ENCODE results near the gene DOK6.

The DOK6 gene

GRCh38 chr18:69697689-69698088, 297.0 kb downstream of the DOK6 start:
- TF ChIP-seq CTCF (IDR thresholded peaks at IDR 0.05; ENCODE audit: borderline replicate concordance, control extremely low read depth, extremely low read depth, insufficient read depth, missing control alignments), result no peak
- no peak for DNase-seq (ENCODE audit: low spot score)
- in situ Hi-C loops (cut with MboI; ENCODE audit: low sequenced_read_pairs, unreplicated experiment), result no loop called here

GRCh38 chr18:69701305-69701704, 300.6 kb downstream of the DOK6 start:
- TF ChIP-seq CTCF (IDR thresholded peaks at IDR 0.05; ENCODE audit: borderline replicate concordance, control extremely low read depth, extremely low read depth, insufficient read depth, missing control alignments), result no peak
- no peak for DNase-seq (ENCODE audit: low spot score)
- in situ Hi-C loops (cut with MboI; ENCODE audit: low sequenced_read_pairs, unreplicated experiment), result no loop called here

GRCh38 chr18:69703461-69703860, 302.8 kb downstream of the DOK6 start:
- in situ Hi-C loops (cut with MboI; ENCODE audit: low sequenced_read_pairs, unreplicated experiment), result no loop called here
- no peak for TF ChIP-seq CTCF (IDR thresholded peaks at IDR 0.05; ENCODE audit: borderline replicate concordance, control extremely low read depth, extremely low read depth, insufficient read depth, missing control alignments)
- DNase-seq (ENCODE audit: low spot score), result no peak

DNA sequence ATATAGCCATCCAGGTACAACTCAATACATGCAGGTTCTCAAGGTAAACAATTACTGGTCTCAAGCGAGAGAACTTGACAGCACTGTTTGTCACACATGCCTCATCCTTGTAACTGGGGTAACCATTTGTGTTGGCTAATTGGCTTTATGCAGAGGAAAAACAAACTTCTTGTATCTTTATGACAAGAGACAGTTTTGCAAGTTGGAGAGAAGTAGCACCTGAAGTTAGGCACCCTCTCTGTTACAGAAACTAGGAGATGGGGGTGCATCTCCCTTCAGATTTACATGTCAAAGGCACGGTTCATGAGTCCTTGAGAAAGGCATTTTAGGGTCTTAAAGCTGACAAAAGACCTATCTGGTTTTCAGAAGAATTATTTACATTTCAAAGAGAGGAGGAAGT, 305.3 kb downstream of the DOK6 start:
- in situ Hi-C loops (cut with MboI; ENCODE audit: low sequenced_read_pairs, unreplicated experiment), result no loop called here
- no peak for TF ChIP-seq CTCF (IDR thresholded peaks at IDR 0.05; ENCODE audit: borderline replicate concordance, control extremely low read depth, extremely low read depth, insufficient read depth, missing control alignments)
- no peak for DNase-seq (ENCODE audit: low spot score)

DNA sequence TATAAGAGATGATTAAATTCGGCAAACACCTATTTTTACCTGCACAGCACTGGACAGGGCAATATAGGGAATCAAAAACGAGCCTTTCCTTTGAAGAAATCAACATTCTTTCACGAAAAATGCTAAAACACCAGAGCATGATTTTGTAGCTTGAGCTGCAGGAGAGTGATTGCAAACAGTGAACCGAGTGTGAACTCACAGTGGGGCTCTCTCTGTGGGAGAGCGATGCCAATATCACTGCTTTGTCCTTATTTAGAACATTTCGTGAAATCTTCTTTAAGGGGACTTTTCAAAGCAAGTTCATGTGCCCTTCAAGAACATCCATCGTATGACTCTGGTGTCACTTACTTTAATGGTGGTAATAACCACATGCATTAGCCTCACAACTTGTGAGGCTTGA, 308.2 kb downstream of the DOK6 start:
- TF ChIP-seq CTCF (IDR thresholded peaks at IDR 0.05; ENCODE audit: borderline replicate concordance, control extremely low read depth, extremely low read depth, insufficient read depth, missing control alignments), result no peak
- in situ Hi-C loops (cut with MboI; ENCODE audit: low sequenced_read_pairs, unreplicated experiment), result no loop called here
- DNase-seq (ENCODE audit: low spot score), result no peak

GRCh38 chr18:69715191-69715795, 314.6 kb downstream of the DOK6 start:
- in situ Hi-C loops (cut with MboI; ENCODE audit: low sequenced_read_pairs, unreplicated experiment), result no loop called here
- no peak for DNase-seq (ENCODE audit: low spot score)

More at GRCh38 chr18:69715191-69715795, 314.6 kb downstream of the DOK6 start:
- TF ChIP-seq CTCF (IDR thresholded peaks at IDR 0.05; ENCODE audit: borderline replicate concordance, control extremely low read depth, extremely low read depth, insufficient read depth, missing control alignments), result no peak

Data from GM13976 (cell line).